ENCODE results near the gene PTPRZ1.

PTPRZ1 gene
- total RNA-seq = 0 reads per million in 2 experiments

DNA sequence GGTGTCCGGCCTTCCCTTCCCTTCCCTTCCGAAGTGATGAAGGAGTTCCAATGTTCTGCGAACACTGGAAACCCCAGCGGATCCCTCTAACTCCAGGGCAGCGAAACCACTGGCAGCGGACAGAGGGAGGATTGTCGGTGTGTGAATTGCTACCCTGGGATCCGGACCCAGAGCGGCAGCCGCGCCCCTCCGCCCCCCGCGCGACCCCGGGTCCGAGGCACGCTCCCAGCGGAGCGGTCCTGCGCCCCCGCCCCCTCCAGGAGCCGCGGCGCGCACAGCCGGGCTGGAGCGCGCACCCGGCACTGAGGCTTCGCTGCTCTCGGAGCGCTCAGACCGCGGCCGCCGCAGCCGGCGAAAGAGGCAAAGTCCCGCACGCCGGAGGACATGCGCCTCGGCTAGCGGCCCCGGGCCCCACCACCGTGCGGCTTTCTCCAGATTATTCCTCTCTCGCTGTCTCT, at the start of gene PTPRZ1:
Gene PTPRZ1 (plus strand): TSS at position 331 of the 458 bp plus-strand sequence. CDS start 339 bp downstream, outside the sequence.
- DNase-seq (ENCODE audit: low read depth) = no peak

DNA sequence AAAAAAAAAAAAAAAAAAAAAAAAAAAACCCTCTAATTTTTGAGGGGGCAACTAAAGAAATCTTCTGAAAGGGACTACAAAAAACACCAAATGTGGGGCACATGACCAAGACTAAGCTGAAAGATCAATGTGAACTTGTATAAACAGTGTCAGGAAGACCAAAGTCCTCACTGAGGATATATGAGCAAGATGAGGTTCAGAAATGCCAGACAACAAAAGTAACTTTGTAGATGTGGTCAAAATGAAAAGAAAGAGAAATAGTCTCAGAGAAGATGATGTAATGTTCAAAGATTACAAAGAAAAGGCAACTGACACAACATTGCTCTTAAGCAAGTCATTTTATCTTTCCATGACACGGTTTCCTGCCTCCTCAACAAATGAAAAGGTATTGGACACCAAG, 48.7 kb upstream of the PTPRZ1 start:
- no peak for DNase-seq (ENCODE audit: low read depth)

DNA sequence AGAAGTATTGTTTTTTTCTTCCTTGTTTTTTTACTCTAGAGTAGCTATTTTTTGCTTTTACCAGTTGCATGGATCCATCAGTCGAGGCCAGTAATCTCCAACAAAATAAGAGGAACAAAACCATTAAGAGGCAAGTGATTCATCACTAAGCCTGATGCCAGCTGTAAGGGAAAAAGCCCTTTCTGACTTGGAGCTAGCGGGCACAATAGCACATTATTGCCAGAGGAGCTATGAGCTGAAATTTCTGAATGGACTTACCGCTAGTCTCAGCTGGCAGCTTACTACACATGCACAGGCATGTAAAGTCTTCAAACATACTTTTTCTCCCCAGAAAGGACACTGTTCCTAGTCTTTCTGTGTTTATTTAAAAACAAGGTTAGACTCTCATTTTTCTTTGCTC, 41.6 kb upstream of the PTPRZ1 start:
- DNase-seq (ENCODE audit: low read depth) = no peak

DNA sequence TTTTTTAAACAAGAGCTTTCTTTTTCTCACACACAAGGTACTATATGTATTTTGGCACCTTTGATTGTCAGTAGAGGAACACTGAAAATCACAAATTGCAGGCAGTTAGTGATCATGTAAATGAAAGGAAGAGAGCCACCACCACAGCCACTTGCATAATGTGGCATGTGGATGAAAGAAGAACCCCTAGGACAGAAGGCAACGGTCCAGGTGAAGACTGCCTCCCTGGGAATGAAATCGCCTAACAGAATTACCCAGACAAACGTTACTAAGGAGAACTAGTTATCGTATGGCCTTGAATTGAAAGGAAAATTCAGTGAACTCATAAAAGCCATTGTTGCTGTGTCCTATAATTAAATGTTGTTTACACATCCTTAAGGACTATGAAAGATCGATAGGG, 41.2 kb upstream of the PTPRZ1 start:
- DNase-seq (ENCODE audit: low read depth) = no peak

DNA sequence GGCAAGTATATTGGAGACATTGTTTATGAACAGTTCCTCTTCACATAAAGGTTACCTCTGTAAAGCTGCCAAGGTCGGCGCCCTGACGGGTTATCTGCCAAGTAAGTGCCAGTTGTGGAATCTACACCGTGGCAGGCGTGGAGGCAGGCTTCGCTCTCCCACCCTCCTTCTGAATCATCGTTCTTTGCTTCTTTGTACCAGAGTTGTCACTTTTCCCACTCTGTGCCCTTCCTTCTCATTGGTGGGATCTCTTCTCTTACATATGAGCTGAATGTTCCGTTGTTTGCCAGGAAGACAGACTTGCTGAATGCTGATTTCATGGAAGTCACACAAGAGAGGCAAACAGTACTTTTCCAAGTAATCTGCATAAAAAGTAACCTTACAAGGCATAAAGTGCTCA, 40.6 kb upstream of the PTPRZ1 start:
- DNase-seq (ENCODE audit: low read depth) = no peak

DNA sequence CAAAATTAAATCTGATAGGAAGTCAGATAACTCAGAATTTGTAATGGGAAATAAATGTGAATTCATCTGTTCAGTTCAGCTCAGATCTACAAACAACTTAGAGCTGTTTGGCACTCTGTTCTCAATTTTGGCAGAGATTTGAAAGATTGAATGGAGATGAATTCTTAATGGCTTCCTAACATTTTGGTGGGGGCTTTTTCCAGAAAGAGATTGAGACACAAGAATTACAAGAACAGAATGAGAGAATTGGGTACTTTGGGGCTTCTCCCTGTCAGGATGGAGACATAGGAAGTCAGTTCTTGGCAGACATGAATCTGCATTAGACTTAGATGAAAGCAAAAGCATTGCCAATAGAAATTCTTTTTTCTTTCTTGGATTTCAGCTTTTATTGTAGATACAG, 39.0 kb upstream of the PTPRZ1 start:
- DNase-seq (ENCODE audit: low read depth) = no peak

DNA sequence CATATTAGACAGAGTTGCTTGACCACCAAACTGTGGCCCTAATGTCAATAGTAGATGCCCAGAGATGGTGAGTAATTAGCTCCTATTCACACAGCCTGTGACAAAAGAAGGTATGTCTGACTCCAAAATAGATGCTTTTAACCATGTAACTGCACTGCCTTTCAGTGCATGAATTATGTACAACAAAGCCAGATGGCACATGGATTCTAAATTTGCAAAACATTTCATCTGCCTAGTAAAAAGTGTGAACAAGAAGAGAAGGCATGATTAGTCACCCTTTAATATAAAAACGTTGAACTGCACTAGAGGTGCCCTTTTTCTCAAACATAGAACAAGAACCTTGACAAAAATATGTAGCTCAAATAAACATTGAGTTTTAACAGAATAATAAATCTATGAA, 35.5 kb upstream of the PTPRZ1 start:
- DNase-seq (ENCODE audit: low read depth) = no peak

DNA sequence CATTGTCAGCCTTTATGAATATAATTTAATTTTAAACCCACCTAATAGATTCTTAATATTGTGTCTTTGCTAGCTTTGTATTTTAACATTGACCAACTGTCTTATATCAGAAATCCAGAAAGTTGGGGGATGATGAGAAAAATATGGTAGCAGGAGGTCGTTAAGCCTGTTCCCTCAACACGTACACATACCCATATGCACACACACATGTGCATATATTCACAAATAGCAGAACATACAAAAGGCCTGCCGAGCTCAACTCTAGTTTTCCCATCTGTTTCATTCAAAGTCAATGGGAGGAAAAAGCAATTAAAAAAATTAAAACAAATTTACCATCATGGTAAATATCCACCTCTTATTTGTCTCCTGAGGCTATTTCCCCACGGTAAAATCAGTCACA, 25.9 kb upstream of the PTPRZ1 start:
- DNase-seq (ENCODE audit: low read depth) = no peak

DNA sequence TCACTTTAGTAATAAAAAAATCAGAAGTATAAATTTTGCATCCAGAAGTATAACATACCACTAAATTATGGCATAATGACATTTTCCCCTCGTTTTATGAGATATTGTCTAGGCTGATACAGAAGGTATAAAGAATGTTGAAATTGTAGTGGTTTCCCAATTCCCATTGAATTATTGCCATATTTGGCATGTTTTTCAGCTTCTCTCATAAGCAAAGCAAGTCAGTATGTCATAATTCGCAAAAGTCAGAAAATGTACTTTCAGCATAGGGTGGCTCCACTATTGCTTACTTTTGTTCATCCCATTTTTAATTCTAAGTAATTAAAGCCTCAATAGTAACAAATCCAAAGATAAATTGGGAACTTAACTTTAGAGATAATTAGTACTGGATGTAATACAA, 19.7 kb upstream of the PTPRZ1 start:
- no peak for DNase-seq (ENCODE audit: low read depth)

DNA sequence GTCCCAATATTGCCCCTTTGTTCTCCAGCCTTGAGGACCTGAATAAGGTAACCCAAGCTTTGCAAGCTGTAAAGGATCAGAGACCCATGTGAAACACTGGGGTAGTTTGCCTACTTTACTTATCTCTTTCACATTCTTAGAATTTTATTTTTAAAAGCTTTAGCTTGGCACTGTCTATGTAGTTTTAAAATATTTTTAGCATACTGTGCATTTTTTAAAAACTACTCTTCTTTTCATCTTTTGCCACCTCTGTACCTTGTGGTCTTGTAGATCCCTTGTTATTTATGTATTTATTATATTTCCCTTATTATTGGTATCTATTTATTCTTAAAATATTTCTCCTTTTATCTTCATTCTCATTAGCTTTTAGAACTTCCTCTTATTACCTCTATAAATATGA, 12.0 kb upstream of the PTPRZ1 start:
- DNase-seq (ENCODE audit: low read depth) = no peak

DNA sequence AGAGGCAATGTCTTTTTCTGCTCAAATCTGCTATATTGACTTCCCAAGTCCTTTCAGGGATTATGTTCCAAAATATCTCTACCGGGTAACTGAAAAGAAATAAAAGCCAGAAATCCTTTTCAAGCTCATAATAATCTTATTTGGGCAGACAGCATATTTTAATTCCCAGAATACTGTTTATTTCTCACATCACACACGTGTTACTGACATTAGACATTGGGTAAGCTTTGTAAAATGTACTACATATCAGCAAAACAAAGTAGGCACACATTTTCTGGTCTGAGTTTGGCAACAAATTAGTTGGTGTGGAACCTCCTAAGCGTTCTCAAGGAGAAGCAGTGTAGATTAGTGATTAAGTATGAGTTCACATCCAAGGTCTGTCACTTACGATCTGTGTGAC, 10.4 kb upstream of the PTPRZ1 start:
- no peak for DNase-seq (ENCODE audit: low read depth)

DNA sequence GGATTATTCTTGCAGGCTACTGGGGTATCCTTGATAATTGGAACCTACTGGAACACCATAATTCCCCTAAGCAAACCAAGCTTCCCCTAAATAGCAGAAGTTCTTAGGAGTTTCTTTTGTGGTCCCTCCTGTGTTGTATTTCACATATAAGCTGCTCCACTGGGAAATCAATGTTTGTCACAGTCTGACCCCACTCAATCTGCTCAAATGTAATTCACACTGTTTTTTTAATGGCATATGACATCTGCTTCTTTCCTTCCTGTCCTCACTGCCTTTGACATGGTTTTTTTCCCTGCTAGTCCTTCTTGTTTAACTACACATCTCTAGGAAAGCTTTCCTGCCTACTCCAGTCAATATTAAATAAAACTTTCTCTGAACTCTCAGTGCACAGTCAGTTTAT, 1.8 kb upstream of the PTPRZ1 start:
- DNase-seq (ENCODE audit: low read depth) = no peak

DNA sequence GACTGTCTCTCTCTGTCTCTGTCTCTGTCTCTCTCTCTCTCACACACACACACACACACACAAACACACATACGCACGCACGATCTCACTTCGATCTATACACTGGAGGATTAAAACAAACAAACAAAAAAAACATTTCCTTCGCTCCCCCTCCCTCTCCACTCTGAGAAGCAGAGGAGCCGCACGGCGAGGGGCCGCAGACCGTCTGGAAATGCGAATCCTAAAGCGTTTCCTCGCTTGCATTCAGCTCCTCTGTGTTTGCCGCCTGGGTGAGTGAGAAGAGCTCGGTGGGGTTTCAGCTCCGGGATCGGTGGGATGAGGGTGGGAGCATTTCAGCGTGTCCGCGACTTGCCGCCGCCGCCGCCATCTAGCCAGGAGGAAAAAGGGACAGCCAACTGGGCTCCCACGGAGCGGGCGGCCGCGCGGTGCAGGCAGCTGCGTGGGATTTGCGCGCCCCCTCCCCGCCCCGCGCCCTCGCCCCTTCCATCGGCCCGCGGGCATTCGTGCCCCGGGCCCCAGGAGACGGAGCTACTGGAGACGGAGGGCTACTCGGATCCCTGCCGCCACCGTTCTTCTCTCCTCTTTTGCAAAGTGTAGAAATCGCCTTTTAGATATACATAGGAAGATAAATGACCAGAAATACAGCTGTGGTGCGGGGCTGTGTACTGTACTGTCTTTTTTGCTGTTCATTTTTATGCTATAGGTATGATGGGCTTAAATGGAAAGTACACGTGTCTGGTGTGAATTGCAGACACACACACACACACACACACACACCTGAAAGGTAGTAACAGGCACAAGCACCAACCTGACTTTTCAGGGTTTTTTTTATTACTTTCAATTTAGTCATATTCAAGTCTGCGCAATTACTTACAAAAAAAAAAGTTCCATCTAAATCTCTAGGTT, 581 bp downstream of the PTPRZ1 start:
- no peak for DNase-seq (ENCODE audit: low read depth)

DNA sequence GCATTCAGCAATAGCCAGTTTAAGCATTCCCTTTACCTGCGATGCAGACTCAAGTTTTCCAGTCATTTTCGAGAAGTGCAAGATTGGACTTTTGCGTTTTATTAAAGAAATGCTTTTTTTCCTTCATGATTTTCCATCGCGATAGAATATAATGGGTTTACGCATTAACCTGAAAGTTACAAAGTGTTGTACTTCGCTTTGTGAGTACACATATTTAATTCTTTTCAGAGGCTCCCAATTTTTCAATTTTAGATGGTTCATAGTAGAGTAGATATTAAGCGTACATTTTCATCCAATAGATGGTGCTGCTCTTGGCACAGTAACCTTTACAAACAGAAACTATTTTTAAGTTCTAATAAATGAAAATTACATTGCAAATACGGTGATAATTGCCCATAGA, 1.3 kb downstream of the PTPRZ1 start:
- DNase-seq (ENCODE audit: low read depth) = no peak

DNA sequence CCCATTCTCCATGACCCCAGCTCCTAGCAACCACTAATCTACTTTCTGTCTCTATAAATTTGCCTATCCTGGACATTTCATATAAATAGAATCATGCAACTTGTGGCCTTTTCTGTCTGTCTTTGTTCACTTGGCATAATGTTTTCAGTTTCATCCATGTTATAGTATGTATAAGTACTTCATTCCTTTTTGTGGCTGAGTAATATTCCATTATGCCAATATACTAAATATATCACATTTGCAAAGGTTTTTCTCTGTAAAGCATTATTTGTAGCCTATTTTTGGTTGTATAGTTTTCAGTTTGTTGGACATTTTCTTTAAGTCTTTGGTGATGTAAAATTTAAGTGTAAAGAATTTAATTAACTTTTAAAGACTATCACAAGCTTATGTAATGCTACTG, 2.2 kb downstream of the PTPRZ1 start:
- DNase-seq (ENCODE audit: low read depth) = no peak

DNA sequence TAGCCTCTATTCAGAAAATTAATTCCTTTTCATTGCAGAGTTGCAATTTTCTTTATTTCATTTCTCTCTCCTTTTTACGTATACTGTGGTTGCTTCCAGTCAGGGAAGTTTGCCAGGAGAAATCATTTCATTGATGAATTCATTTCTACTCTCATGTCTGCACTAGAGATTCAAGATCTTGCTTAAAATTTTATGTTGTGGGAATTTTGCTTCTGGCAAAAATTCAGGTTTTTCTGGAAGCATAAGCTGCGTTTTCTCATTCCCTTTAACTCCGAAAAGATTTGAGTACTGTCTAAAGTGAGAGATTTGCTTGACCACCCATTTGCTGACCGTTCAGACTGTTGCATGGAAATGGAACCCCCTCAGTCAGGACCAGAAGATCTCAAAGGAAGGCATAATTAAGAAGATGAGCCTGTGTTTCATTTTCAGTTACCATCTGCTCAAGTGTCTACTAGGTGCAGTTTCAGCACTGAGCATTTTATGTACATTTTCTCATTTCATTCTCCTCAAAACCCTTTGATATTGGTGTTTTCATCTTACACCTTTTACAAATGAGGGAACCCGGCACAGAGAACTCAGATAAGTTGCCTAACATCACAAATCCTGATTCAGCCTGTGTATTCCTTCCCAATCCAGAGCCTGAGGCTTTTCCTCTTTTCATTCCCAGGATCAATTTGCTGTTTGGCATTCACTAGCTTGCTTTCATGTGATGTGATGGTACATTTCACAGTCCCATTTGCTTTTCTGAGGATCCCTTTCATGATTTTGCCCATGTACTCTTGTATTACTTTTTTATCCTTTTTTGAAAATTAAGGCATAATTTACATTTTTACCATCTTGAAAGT, 3.9 kb downstream of the PTPRZ1 start:
- DNase-seq (ENCODE audit: low read depth) = no peak

DNA sequence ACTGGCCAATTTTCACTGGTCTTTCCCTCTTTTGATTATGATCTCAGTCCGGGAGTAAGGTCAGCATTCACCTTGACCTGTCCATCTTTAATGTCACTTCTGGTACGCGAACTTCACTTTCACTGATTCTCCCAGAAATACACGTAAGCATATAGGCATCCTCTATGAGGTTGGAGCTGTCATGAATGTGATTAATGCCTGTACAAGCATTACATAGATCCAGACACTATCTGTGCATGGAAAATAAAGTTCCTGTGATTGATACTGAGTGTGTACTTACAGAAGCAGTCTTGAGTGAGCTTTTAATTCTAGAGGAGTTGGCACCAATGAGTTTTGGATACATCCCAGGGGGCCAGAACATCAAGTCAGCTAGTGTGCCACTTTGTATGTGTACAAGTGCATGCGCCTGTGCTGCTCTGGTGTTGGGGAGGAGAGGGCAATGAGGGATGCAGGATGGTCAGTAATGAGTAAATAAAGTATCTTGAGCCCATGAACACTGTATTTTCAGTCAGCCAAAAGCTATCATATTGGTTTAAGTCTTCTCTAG, 6.0 kb downstream of the PTPRZ1 start:
- no peak for DNase-seq (ENCODE audit: low read depth)

DNA sequence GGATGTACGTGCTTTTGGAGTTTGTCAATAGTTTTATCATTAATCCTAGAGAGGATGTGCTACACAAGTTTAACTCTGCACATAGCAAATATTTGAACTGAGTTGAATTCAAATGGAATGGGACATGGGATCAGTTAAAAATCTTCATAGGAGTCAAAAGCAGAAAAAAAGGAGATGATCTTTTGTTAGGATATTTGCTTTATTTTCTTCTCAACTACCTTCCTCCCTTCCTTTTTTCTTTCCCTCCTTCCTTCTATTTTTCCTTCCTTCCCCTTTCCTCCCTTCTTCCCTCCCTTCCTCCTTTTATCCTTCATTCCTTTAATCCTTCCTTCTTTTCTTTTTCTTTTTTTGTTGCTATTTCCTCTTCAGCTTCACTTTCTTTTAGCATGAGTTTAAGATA, 6.6 kb downstream of the PTPRZ1 start:
- no peak for DNase-seq (ENCODE audit: low read depth)

DNA sequence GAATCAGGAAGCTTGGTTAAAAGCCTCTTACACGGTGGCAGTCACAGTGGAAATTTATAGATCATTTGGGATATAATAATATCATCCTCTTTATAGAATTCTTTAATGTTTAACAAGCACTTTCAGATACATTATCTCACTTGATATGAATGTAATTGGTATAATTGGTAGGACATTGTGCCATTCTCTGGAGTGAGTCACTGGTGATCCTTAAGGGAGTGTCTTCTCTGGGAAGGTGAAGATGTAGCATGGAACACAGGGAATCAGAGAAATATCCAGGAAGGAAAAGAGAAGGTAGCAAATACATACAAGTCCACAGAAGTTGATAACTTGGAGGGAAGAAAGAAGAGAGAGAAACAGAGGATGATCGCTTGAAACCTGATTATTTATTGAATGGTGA, 9.8 kb downstream of the PTPRZ1 start:
- no peak for DNase-seq (ENCODE audit: low read depth)

DNA sequence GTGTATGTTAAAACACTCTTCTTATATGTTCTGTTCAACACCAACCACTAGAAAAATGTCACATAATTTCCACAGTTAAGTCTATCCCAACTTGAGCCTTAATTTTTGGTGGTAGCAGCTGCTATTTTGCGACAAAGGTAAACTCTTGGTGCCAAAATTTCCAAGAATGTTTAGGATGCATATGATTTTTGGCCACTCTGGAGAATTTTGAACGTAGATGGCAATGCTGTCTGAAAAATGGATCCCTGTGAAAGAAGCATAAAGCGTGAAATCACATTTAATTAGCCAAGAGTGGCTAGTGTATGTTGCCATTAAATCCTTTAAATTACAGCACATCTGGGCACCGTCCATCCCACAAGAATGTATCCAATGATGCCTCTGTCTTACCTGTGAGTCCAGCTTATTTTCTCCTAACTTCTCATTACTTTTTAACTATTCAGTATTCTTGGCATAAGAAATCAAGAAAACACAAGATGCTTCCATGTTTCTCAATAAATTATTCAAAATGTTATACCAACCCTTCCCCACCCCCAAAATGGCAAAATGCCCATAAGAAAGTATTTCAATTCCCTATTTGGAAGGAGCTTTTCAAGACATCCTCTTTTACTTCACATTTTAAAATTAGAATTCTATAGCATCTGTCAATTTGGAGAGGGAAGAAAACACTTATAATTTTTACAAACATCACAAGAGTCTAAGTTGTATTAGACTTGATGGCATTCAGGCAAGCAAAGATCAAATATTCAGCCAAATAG, 12.4 kb downstream of the PTPRZ1 start:
- DNase-seq (ENCODE audit: low read depth) = no peak

DNA sequence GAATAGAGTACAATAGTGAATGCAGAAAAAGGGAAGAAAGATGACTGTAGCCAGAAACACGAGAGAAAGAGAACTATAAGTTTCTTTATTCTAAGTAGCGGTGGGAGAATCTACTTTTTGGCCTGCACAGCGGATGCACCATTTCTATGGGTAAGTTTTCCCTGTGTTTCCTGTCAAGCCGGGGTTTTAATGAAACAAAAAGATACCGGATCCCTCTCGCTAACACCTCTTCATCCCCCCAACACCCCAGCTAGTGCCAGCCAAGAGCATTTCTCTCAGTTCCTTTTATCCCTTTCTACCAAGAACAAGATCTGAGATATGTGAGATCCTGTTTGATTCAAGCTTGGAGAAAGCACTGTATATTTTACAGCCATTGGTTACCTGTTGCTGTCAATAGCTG, 14.7 kb downstream of the PTPRZ1 start:
- DNase-seq (ENCODE audit: low read depth) = no peak

DNA sequence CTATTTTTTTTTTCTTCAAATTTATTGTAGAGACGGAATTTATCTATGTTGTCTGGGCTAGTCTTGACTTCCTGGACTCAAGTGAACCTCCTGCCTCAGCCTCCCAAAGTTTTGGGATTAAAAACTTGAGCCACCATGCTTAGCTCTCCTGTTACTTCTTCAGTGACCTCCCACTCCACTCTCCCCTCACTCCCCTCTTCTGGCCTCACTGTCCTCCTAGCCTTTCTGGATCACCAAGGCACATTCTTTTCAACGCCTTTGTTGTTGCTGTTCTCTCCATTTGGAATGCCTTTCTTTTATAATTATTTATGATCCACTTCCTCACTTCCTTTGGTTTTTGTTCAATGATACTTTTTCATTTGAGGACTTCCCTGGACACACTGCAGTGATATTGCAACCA, 17.9 kb downstream of the PTPRZ1 start:
- DNase-seq (ENCODE audit: low read depth) = no peak
